A549 (cell line): ENCODE results near the gene PTPRK.

ENCODE experiments used
- CHD2 ChIP-seq: fragments of 150-350 bp; IDR thresholded peaks from 2 replicates; pipeline ENCODE4 v1.6.1; 2014; ENCODE audit warnings: low read length; ENCODE audit not compliant: partially characterized antibody
- CTCF ChIP-seq: fragments of >200 bp; sonication (Bioruptor Twin); formaldehyde crosslinking; IDR thresholded peaks from 3 replicates; pipeline ENCODE4 v1.5.1; 2016

- TF ChIP-seq CTCF (no peak), CHD2 (no peak)
These were observed 217.5 kb downstream of the PTPRK start for GRCh38 chr6:128302942-128303341.
